ENCODE results near the gene RAE1. TPM values are rescaled to one million over a fixed set of nuclear protein-coding genes. Genes with fewer than 3 reads are reported as not detected.

RAE1 gene
- total RNA-seq, 1 experiment from 2014 or later: 46.3 TPM

GRCh38 chr20:57400821-57401564 lies 49.9 kb downstream of the RAE1 start:
- H3K4me2 ChIP-seq (ENCODE audit: low read length): no peak overlapping the region
- H3K27ac ChIP-seq (ENCODE audit: low read depth, low read length): no peak overlapping the region
- POLR2A ChIA-PET: no interaction called here
- CTCF ChIA-PET: no interaction called here
- H3K79me2 ChIP-seq (ENCODE audit: insufficient read depth, low read length): peaks cover 42% of the 10 kb centered on the region; the same call in 1 of the 2 replicates
- H3K4me3 ChIP-seq (replicated peaks in 1 of 2; ENCODE audit: low read depth in 1 of 2, low read length in 2 of 2): no peak overlapping the region
- BruUV-seq (replicated peaks): no TSS peak
- DNase-seq (ENCODE audit: low read depth, low spot score) (no peak), ATAC-seq (no peak)
- intact Hi-C loops (cut with micrococcal nuclease): no loop called here
- no peak overlapping the region for H3K9ac ChIP-seq (ENCODE audit: low read length)
- TF ChIP-seq YY1 (IDR thresholded peaks at IDR 0.05; ENCODE audit: extremely low read depth, insufficient replicate concordance, low read depth, low read length): no peak
- TF ChIP-seq REST (IDR thresholded peaks at IDR 0.05; ENCODE audit: low read depth): no peak
- no peak for TF ChIP-seq RAD21 (IDR thresholded peaks at IDR 0.05; ENCODE audit: low read depth)
- RAD21 ChIA-PET (ENCODE audit: low non-redundant PET in 1 of 2, low total read pairs in 2 of 2, uncharacterized antibody in 2 of 2, unreplicated experiment in 2 of 2): no interaction called here
- H3K36me3 ChIP-seq (ENCODE audit: control insufficient read depth in 1 of 2, insufficient read depth in 2 of 2, low read length in 2 of 2): peaks cover 13 to 28% of the 10 kb centered on the region in 2 experiments
- no peak overlapping the region for H2AFZ ChIP-seq (ENCODE audit: low read depth, low read length, poor library complexity, severe bottlenecking)
- no peaks in the 10 kb centered on the region for H3K4me1 ChIP-seq (ENCODE audit: control insufficient read depth in 1 of 2, insufficient read depth in 2 of 2, low read length in 2 of 2)
- no peaks in the 10 kb centered on the region for H3K9me2 ChIP-seq (ENCODE audit: insufficient read depth)
- no peaks in the 10 kb centered on the region for H4K20me1 ChIP-seq (ENCODE audit: insufficient read depth)
- H3K27me3 ChIP-seq (ENCODE audit: insufficient read depth, low read length): no peaks in the 10 kb centered on the region
- no peaks in the 10 kb centered on the region for H3K9me3 ChIP-seq (ENCODE audit: control insufficient read depth in 1 of 2, insufficient read depth in 1 of 2, low read depth in 1 of 2, low read length in 2 of 2)

- H3K9me2 ChIP-seq (ENCODE audit: insufficient read depth): no peaks in the 10 kb centered on the region
- H4K20me1 ChIP-seq (ENCODE audit: insufficient read depth): no peaks in the 10 kb centered on the region
- DNase-seq (ENCODE audit: low read depth, low spot score) (no peak), ATAC-seq (no peak)
- H3K79me2 ChIP-seq (ENCODE audit: insufficient read depth, low read length): peaks cover 36% of the 10 kb centered on the region; the same call in 1 of the 2 replicates
- no peak overlapping the region for H3K27ac ChIP-seq (ENCODE audit: low read depth, low read length)
- ChIA-PET RAD21 (ENCODE audit: low non-redundant PET in 1 of 2, low total read pairs in 2 of 2, uncharacterized antibody in 2 of 2, unreplicated experiment in 2 of 2) (no interaction called here), POLR2A (no interaction called here), CTCF (no interaction called here)
- intact Hi-C loops (cut with micrococcal nuclease): no loop called here
- H3K9ac ChIP-seq (ENCODE audit: low read length): no peak overlapping the region
- TF ChIP-seq ZBTB33 (IDR thresholded peaks at IDR 0.05; ENCODE audit: extremely low read depth, insufficient replicate concordance, low read length): no peak
- TF ChIP-seq CEBPB (IDR thresholded peaks at IDR 0.05; ENCODE audit: low read depth): no peak
- no peak for TF ChIP-seq EGR1 (IDR thresholded peaks at IDR 0.05; ENCODE audit: low read depth)
- no peak for TF ChIP-seq ZNF274 (IDR thresholded peaks at IDR 0.05; ENCODE audit: low read depth, low read length)
- TF ChIP-seq ELF1 (IDR thresholded peaks at IDR 0.05; ENCODE audit: borderline replicate concordance, low read depth): no peak
- TF ChIP-seq JUND (IDR thresholded peaks at IDR 0.05): no peak
- no peak for TF ChIP-seq POLR2A (IDR thresholded peaks at IDR 0.05; ENCODE audit: borderline replicate concordance, extremely low read depth, insufficient read depth, insufficient read length)
- TF ChIP-seq TCF7L2 (IDR thresholded peaks at IDR 0.05; ENCODE audit: borderline replicate concordance, extremely low read depth, insufficient read depth, insufficient read length): no peak
- TF ChIP-seq YY1 (IDR thresholded peaks at IDR 0.05; ENCODE audit: extremely low read depth, insufficient replicate concordance, low read depth, low read length): no peak
- no peak for TF ChIP-seq SIN3A (IDR thresholded peaks at IDR 0.05; ENCODE audit: low read depth)
- no peak for TF ChIP-seq ATF3 (IDR thresholded peaks at IDR 0.05)
- no peak overlapping the region for H3K4me3 ChIP-seq (replicated peaks in 1 of 2; ENCODE audit: low read depth in 1 of 2, low read length in 2 of 2)
- H2AFZ ChIP-seq (ENCODE audit: low read depth, low read length, poor library complexity, severe bottlenecking): no peak overlapping the region
- no peak overlapping the region for H3K4me2 ChIP-seq (ENCODE audit: low read length)
- no peaks in the 10 kb centered on the region for H3K4me1 ChIP-seq (ENCODE audit: control insufficient read depth in 1 of 2, insufficient read depth in 2 of 2, low read length in 2 of 2)
- no TSS peak for BruUV-seq (replicated peaks)
- H3K36me3 ChIP-seq (ENCODE audit: control insufficient read depth in 1 of 2, insufficient read depth in 2 of 2, low read length in 2 of 2): peaks cover 13 to 28% of the 10 kb centered on the region in 2 experiments
- H3K27me3 ChIP-seq (ENCODE audit: insufficient read depth, low read length): no peaks in the 10 kb centered on the region
- no peaks in the 10 kb centered on the region for H3K9me3 ChIP-seq (ENCODE audit: control insufficient read depth in 1 of 2, insufficient read depth in 1 of 2, low read depth in 1 of 2, low read length in 2 of 2)
Measured at GRCh38 chr20:57401565-57401918, 50.5 kb downstream of the RAE1 start.

Data from HCT116 (cell line).